ENCODE measurements around the gene CLASRP.

- TF ChIP-seq, protein P1, sequence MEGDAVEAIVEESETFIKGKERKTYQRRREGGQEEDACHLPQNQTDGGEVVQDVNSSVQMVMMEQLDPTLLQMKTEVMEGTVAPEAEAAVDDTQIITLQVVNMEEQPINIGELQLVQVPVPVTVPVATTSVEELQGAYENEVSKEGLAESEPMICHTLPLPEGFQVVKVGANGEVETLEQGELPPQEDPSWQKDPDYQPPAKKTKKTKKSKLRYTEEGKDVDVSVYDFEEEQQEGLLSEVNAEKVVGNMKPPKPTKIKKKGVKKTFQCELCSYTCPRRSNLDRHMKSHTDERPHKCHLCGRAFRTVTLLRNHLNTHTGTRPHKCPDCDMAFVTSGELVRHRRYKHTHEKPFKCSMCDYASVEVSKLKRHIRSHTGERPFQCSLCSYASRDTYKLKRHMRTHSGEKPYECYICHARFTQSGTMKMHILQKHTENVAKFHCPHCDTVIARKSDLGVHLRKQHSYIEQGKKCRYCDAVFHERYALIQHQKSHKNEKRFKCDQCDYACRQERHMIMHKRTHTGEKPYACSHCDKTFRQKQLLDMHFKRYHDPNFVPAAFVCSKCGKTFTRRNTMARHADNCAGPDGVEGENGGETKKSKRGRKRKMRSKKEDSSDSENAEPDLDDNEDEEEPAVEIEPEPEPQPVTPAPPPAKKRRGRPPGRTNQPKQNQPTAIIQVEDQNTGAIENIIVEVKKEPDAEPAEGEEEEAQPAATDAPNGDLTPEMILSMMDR (IDR thresholded peaks at IDR 0.05; ENCODE audit: low read length): peak; percentile 82
- TF ChIP-seq EZH2 (optimal IDR thresholded peaks at IDR 0.05; ENCODE audit: low read depth, low read length) (no peak), EZH2phosphoT487 (IDR thresholded peaks at IDR 0.05; ENCODE audit: low read length) (no peak)
Measured at GRCh38 chr19:45016388-45017314, 22.2 kb upstream of the CLASRP start.
